ENCODE results near the gene SKI. TPM values are rescaled to one million over a fixed set of nuclear protein-coding genes. Genes with fewer than 3 reads are reported as not detected.

The SKI gene
- total and polyA plus RNA-seq, 2 experiments from 2014 or later, result 9.3 to 66.8 TPM

DNA sequence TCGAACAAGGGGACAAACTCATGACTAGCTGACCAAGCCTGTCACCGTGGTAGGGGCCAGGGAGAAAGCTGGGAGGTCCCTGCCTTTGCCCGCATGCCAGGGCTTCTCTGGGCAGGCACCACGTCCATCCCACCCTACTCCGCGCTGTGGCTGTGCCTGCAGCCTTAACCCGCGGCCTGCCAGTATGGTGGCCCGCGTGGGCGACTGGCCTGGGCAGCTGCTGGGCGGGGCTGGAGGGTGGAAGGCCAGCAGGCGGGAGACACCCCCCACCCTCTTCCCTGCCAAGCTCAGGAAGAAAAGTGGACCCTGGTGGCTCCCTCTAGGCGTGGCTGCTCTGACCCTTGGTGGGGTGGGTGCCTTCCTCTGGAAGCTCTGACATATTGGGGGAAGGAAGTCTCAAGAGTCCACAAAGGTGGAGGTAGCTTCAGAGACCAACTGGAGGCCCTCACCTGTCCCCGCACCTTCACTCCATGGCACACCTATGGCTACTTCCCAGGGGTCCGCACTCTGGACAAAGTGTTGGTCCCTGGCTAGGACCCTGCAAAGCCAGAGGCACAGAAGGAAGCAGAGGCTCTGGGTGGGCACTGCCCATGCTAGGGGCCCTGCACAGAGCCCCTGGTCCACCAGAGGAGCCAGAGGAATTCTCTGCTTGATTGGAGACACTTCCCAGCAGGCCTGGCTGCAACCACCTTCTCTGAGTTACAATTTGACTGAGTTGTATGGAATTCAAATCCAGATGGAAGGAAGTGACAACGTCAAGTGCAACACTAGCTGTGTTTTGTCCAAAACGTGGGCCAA, 3.3 kb upstream of the SKI start (continued):
- TF ChIP-seq, protein P1, sequence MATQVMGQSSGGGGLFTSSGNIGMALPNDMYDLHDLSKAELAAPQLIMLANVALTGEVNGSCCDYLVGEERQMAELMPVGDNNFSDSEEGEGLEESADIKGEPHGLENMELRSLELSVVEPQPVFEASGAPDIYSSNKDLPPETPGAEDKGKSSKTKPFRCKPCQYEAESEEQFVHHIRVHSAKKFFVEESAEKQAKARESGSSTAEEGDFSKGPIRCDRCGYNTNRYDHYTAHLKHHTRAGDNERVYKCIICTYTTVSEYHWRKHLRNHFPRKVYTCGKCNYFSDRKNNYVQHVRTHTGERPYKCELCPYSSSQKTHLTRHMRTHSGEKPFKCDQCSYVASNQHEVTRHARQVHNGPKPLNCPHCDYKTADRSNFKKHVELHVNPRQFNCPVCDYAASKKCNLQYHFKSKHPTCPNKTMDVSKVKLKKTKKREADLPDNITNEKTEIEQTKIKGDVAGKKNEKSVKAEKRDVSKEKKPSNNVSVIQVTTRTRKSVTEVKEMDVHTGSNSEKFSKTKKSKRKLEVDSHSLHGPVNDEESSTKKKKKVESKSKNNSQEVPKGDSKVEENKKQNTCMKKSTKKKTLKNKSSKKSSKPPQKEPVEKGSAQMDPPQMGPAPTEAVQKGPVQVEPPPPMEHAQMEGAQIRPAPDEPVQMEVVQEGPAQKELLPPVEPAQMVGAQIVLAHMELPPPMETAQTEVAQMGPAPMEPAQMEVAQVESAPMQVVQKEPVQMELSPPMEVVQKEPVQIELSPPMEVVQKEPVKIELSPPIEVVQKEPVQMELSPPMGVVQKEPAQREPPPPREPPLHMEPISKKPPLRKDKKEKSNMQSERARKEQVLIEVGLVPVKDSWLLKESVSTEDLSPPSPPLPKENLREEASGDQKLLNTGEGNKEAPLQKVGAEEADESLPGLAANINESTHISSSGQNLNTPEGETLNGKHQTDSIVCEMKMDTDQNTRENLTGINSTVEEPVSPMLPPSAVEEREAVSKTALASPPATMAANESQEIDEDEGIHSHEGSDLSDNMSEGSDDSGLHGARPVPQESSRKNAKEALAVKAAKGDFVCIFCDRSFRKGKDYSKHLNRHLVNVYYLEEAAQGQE (IDR thresholded peaks at IDR 0.05; ENCODE audit: unreplicated experiment), result no peak

DNA sequence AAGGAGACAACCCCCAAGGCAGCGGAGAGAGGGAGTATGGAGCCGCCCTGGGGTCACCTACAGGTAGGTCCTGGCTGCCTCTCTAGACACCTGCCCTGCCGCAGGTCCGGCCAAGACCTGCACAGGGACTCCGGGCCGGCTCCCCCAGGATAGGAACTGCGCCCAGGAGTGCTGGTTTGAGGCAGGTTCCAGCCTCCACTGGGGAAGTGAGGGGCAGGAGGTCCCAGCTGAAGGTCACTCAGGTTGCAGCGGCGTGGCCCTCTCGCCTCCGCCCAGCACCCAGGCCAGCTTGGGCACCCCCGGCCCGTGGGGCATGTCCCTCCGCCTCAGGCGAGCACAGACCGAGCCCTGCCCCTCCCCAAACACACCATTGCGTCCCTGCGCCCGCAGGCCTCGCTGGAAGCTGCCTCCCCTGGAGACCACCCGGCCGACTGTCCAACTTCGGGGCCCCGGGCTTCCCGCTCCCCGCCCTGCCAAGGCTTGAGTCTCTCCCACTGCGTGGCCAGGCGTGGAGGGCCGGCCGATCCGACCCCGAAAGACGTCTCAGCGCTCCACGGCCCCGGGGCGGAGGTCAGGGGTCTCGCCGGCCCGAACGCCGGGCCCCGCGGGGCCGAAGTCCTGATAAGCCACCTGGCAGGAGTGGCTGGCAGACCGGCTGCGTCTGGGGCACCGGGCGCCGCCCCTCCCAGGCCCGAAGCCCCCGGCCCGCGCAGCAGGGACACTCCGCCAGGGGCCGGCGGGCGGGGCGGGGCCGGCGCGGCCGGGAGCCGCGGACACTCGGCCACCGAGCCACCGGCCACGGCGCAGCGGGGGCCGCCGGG, 1.4 kb upstream of the SKI start:
- Mint-ChIP-seq H3K27ac (no peak overlapping the region), H3K27me3 (ENCODE audit: insufficient read depth, low read depth, poor library complexity) (peaks cover 13% of the 10 kb centered on the region), H3K4me3 (peak overlapping the region; percentile 74), H3K4me1 (peaks cover 21% of the 10 kb centered on the region), H3K36me3 (ENCODE audit: low read depth) (peaks cover 10% of the 10 kb centered on the region), H3K9me3 (no peaks in the 10 kb centered on the region; the same call in 2 of the 3 replicates)
- TF ChIP-seq, protein P1 (IDR thresholded peaks at IDR 0.05; ENCODE audit: unreplicated experiment), result no peak
- no peak for TF ChIP-seq ZNF331 (CRISPR knock-in tag; IDR thresholded peaks at IDR 0.05; ENCODE audit: low read depth)
- peak; percentile 64 for DNase-seq (ENCODE audit: low spot score)
- peaks cover 27% of the 10 kb centered on the region; the same call in 1 of the 2 replicates for H3K4me1 ChIP-seq (ENCODE audit: insufficient read depth)
- H3K9me2 ChIP-seq (ENCODE audit: insufficient read depth), result no peaks in the 10 kb centered on the region
- H3K27ac ChIP-seq (ENCODE audit: low read depth), result no peak overlapping the region; the same call in 1 of the 2 replicates
- peak overlapping the region; percentile 64 for H3K4me3 ChIP-seq
- H3F3A ChIP-seq (replicated peaks; ENCODE audit: low read depth), result peaks cover 9% of the 10 kb centered on the region; the same call in 1 of the 2 replicates
- H3K36me3 ChIP-seq (ENCODE audit: insufficient read depth), result no peaks in the 10 kb centered on the region
- no peaks in the 10 kb centered on the region for H3K27me3 ChIP-seq (ENCODE audit: insufficient read depth)
- peak overlapping the region; percentile 88 for H3K4me2 ChIP-seq
- ATAC-seq, result peak; percentile 32
- 0 out of 2 replicates have a peak overlapping the region, but pooled peaks have one; percentile 47 for H2AFZ ChIP-seq
- H3K79me2 ChIP-seq (replicated peaks; ENCODE audit: insufficient read depth), result peaks cover 30% of the 10 kb centered on the region
- H4K20me1 ChIP-seq (replicated peaks; ENCODE audit: insufficient read depth), result peaks cover 13% of the 10 kb centered on the region

Data from GM23338 (cell line).